IPS-20b (cell line): ENCODE measurements around the gene TSPAN18.

Experiments used
- H3K27ac ChIP-seq: one replicate; pipeline ENCODE4 v1.5.1; 2013; ENCODE audit warnings: low read length
- H3K27me3 ChIP-seq: 2 replicates; pipeline ENCODE4 v1.6.1; 2013; ENCODE audit warnings: mild to moderate bottlenecking, low read length, inconsistent platforms; ENCODE audit not compliant: insufficient read depth
- H3K36me3 ChIP-seq: 2 replicates; pipeline ENCODE4 v1.6.1; 2013; ENCODE audit warnings: low read depth, mild to moderate bottlenecking, inconsistent platforms, low read length, moderate library complexity; ENCODE audit not compliant: insufficient read depth
- H3K4me1 ChIP-seq: 2 replicates; pipeline ENCODE4 v1.6.1; 2013; ENCODE audit warnings: mild to moderate bottlenecking, control low read depth, inconsistent platforms, low read length, moderate library complexity; ENCODE audit not compliant: insufficient read depth
- H3K4me3 ChIP-seq: 2 replicates; pipeline ENCODE4 v1.5.1; 2013; ENCODE audit warnings: mild to moderate bottlenecking, low read length, inconsistent platforms
- H3K9ac ChIP-seq: 2 replicates; pipeline ENCODE4 v1.6.1; 2013; ENCODE audit warnings: low read depth, mild to moderate bottlenecking, inconsistent platforms, low read length, moderate library complexity
- H3K9me3 ChIP-seq: 2 replicates; pipeline ENCODE4 v1.6.1; 2013; ENCODE audit warnings: mild to moderate bottlenecking, low read depth, low read length, inconsistent platforms; ENCODE audit not compliant: insufficient read depth

Gene TSPAN18

GRCh38 chr11:44729063-44729462 is 2.3 kb downstream of the TSPAN18 start:
- no peak overlapping the region for H3K9ac ChIP-seq
- peaks cover 50% of the 10 kb centered on the region for H3K4me1 ChIP-seq
- H3K27ac ChIP-seq: no peak overlapping the region
- peak overlapping the region; percentile 73 for H3K4me3 ChIP-seq
- no peaks in the 10 kb centered on the region for H3K9me3 ChIP-seq
- peaks cover 75% of the 10 kb centered on the region for H3K27me3 ChIP-seq
- H3K36me3 ChIP-seq: no peaks in the 10 kb centered on the region

GRCh38 chr11:44729713-44730112 is 3.0 kb downstream of the TSPAN18 start:
- no peaks in the 10 kb centered on the region for H3K9me3 ChIP-seq
- no peak overlapping the region for H3K9ac ChIP-seq
- H3K36me3 ChIP-seq: no peaks in the 10 kb centered on the region
- H3K27me3 ChIP-seq: peaks cover 68% of the 10 kb centered on the region
- peak overlapping the region; percentile 36; the same call in 1 of the 2 replicates for H3K4me3 ChIP-seq
- peaks cover 54% of the 10 kb centered on the region for H3K4me1 ChIP-seq
- H3K27ac ChIP-seq: no peak overlapping the region

DNA sequence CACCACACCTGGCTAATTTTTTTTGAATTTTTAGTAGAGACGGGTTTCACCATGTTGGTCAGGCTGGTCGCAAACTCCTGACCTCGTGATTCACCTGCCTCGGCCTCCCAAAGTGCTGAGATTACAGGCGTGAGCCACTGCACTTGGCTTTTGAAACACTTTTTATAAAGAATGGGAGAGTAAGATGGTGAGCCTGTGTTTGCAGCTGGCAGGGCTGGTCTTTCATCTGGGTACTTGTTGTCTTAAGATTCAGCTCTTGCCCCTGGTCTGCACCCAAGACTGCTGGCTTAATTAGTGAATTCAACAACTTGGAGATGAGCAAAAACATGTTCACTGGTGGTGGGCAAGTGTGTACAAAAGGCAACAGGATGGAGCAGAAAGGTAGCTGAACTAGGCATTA is 4.0 kb downstream of the TSPAN18 start:
- Histone ChIP-seq H3K36me3 (no peaks in the 10 kb centered on the region), H3K9ac (no peak overlapping the region), H3K4me1 (peaks cover 54% of the 10 kb centered on the region), H3K27ac (no peak overlapping the region), H3K27me3 (peaks cover 58% of the 10 kb centered on the region), H3K9me3 (no peaks in the 10 kb centered on the region), H3K4me3 (no peak overlapping the region)

DNA sequence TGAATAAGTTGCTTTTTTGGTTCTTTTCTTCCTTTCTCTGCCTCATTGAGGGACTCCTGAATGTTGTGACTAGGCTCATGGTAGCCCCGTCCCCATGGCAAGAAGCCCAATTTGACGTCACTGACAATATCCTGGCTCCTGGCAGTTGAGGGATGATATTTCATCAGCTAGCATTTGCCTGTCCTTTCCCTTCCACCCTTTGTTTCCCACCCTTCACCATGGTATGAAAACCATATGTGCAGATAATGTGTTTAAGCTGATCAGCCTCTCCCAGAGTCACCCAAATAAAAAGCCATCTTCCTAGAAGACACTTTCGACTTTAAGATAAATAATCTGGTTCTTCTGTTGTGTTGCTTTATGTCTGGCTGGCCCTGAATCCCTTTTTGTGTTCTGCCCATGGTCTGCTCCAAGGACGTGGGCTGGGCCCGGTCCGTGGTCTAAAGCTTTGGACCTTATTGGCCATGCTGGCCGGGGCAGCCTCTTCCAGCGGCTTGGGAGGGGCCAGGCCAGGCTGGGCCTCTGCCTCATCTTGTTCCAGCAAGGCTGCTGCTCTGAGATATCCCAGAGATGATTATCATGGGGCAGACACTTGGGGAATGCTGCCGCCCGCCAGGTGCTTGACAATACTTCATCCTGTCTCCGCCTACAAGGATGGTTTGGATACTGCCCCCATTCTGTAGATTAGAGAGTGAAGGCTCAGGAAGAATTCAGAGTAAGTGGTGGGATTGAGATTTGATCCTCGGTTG is 5.1 kb downstream of the TSPAN18 start:
- Histone ChIP-seq H3K9me3 (no peaks in the 10 kb centered on the region), H3K4me1 (peaks cover 49% of the 10 kb centered on the region), H3K27me3 (peaks cover 58% of the 10 kb centered on the region), H3K27ac (no peak overlapping the region), H3K9ac (no peak overlapping the region), H3K4me3 (no peak overlapping the region), H3K36me3 (no peaks in the 10 kb centered on the region; the same call in 1 of the 2 replicates)

DNA sequence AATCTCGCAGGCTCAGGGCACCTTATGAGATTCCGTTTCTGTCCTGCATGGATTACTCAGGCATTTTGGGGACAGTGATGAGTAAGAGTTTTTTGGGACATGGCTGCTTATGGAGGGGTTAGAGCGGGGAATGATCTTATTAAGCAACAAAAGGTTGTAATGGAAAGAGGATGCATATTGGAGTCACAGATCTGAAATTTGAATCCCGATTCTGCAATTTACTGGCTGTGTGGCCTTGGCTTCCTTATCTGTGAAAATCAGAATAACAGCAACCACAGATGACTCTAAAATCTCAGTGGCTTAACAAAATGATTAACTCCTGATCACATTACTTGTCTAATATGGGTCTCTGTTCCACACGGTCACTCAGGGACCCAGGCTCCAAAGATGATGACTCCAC is 5.8 kb downstream of the TSPAN18 start:
- no peaks in the 10 kb centered on the region; the same call in 1 of the 2 replicates for H3K36me3 ChIP-seq
- peaks cover 49% of the 10 kb centered on the region for H3K4me1 ChIP-seq
- H3K9me3 ChIP-seq: no peaks in the 10 kb centered on the region
- no peak overlapping the region for H3K27ac ChIP-seq
- H3K4me3 ChIP-seq: peak overlapping the region; percentile 5; the same call in 1 of the 2 replicates
- H3K27me3 ChIP-seq: peaks cover 58% of the 10 kb centered on the region
- no peak overlapping the region for H3K9ac ChIP-seq

- peaks cover 48% of the 10 kb centered on the region for H3K27me3 ChIP-seq
- peaks cover 40% of the 10 kb centered on the region for H3K4me1 ChIP-seq
- no peak overlapping the region for H3K9ac ChIP-seq
- no peak overlapping the region for H3K27ac ChIP-seq
- no peaks in the 10 kb centered on the region; the same call in 1 of the 2 replicates for H3K36me3 ChIP-seq
- H3K4me3 ChIP-seq: no peak overlapping the region
- H3K9me3 ChIP-seq: no peaks in the 10 kb centered on the region
These were observed 7.1 kb downstream of the TSPAN18 start for GRCh38 chr11:44733877-44734276.

- no peaks in the 10 kb centered on the region; the same call in 1 of the 2 replicates for H3K36me3 ChIP-seq
- no peaks in the 10 kb centered on the region for H3K9me3 ChIP-seq
- H3K27me3 ChIP-seq: peaks cover 38% of the 10 kb centered on the region
- peaks cover 31% of the 10 kb centered on the region; the same call in 1 of the 2 replicates for H3K4me1 ChIP-seq
- no peak overlapping the region for H3K9ac ChIP-seq
- no peak overlapping the region for H3K4me3 ChIP-seq
- no peak overlapping the region for H3K27ac ChIP-seq
These were observed 8.2 kb downstream of the TSPAN18 start for GRCh38 chr11:44734843-44735381.

DNA sequence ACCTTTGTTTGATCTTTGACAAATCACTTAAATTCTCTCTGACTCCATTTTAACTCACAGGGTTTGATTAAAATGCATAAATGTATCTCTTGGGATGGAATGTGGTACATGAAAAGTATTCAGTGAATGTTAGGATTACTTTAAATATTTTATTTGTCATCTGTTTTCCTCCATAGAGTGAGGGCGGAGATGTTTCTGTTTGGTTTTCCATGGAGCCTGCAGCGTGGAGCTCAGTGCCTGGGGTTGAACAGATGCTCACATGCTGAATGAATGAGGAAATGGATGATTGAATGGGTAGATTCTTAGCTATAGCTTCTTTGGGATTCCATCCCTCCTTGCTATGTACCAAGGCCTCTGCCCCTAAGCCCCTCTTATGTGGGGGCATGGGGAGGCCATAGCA is 10.0 kb downstream of the TSPAN18 start:
- Histone ChIP-seq H3K9me3 (no peaks in the 10 kb centered on the region), H3K36me3 (no peaks in the 10 kb centered on the region; the same call in 1 of the 2 replicates), H3K4me1 (peaks cover 41% of the 10 kb centered on the region; the same call in 1 of the 2 replicates), H3K4me3 (no peak overlapping the region), H3K27me3 (peaks cover 19% of the 10 kb centered on the region; the same call in 1 of the 2 replicates), H3K9ac (no peak overlapping the region), H3K27ac (no peak overlapping the region)

DNA sequence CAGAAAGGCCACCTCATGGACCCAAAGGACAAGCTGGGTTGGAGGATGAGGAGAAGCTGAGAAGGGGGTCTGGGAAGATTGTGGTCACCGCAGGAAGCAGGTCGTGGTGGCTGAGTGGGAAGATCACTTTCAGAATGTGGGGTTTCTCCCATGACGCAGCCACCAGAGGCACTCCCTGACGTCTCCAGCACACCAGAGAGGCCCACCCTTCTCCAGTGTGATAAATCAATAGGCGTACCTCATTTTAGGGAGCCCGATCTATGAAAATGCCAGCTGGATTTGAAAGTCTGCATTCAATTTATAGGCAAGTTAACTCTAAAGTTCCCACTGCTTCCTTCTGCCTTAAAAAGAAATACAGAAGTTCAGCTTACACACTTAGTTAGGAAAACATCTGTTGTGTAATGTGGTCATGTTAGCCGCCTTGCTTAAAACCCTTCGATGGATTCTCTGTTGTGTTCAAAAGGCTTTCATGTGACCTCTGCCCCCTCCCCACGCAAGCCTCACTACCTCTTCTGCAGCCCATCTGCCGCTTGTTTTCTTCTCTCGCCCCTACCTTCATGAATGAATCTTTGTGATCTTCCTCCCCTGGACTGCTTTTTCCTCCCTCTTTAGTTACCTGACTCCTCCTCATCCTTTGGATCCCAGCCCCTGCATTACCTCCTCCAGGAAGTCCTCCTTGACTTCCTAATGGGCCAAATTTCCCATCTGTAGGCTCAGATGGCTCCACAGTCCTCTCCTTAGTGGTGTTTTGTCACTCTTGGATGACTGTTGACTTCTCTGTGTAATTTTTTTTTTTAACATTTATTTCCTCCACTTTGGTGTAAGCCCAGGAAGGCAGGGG is 10.7 kb downstream of the TSPAN18 start:
- H3K36me3 ChIP-seq: no peaks in the 10 kb centered on the region; the same call in 1 of the 2 replicates
- no peak overlapping the region for H3K9ac ChIP-seq
- H3K9me3 ChIP-seq: no peaks in the 10 kb centered on the region
- peaks cover 12% of the 10 kb centered on the region; the same call in 1 of the 2 replicates for H3K27me3 ChIP-seq
- H3K27ac ChIP-seq: no peak overlapping the region
- H3K4me3 ChIP-seq: no peak overlapping the region
- peaks cover 41% of the 10 kb centered on the region; the same call in 1 of the 2 replicates for H3K4me1 ChIP-seq

DNA sequence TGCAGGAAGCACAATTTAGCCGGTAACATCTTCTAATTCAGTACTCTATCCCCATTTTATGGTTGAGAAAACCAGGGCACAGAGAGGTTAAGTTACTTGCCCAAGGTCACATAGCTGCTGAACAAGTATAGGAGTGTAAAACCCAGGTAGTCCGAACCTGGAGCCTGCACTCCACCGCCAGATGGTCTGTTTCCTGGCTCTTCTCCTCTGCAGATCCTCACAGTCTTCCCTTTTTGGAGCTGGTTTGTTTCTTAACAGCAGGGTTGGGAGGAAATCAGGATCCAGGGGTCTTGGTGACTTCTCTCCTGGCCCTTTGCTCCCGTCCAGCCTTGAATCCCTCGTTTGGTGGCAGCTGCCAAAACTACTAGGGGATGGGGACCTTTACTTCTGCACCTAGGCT is 12.0 kb downstream of the TSPAN18 start:
- no peak overlapping the region for H3K27ac ChIP-seq
- H3K4me1 ChIP-seq: peaks cover 37% of the 10 kb centered on the region; the same call in 1 of the 2 replicates
- no peaks in the 10 kb centered on the region for H3K9me3 ChIP-seq

DNA sequence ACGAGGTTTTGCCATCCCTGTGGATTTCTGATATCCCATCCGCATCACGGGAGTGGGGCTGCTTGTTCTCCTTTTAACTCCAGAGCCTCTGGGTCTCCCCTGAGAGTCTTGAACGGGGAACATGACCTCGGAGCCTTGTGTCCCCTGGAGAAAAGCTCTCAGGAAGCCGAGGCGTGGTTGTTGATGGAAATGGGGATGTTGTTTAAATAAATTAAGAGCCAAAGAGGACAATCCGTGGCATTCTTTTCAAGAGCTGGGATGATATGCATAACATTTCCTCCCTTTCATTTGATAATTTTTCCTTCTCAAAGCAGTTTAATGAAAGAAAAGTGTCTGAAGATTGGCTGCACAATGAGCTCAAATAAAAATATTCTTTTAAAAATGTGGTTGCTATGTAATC is 14.2 kb downstream of the TSPAN18 start:
- H3K27ac ChIP-seq: no peak overlapping the region
- H3K27me3 ChIP-seq: no peaks in the 10 kb centered on the region; the same call in 1 of the 2 replicates
- no peaks in the 10 kb centered on the region; the same call in 1 of the 2 replicates for H3K36me3 ChIP-seq

More for the DNA sequence above, 12.0 kb downstream of the TSPAN18 start:
- no peak overlapping the region for H3K4me3 ChIP-seq
- H3K9ac ChIP-seq: no peak overlapping the region
- no peaks in the 10 kb centered on the region; the same call in 1 of the 2 replicates for H3K36me3 ChIP-seq
- no peaks in the 10 kb centered on the region; the same call in 1 of the 2 replicates for H3K27me3 ChIP-seq

More for the DNA sequence above, 14.2 kb downstream of the TSPAN18 start:
- no peak overlapping the region for H3K9ac ChIP-seq
- no peaks in the 10 kb centered on the region for H3K9me3 ChIP-seq
- H3K4me1 ChIP-seq: peaks cover 29% of the 10 kb centered on the region; the same call in 1 of the 2 replicates
- peak overlapping the region; percentile 34; the same call in 1 of the 2 replicates for H3K4me3 ChIP-seq
